GM15510 (cell line): ENCODE data around the gene GBP6.

Experiments
- POLR2A ChIP-seq: IDR thresholded peaks from 3 replicates; pipeline ENCODE4 v1.6.1; 2011; ENCODE audit warnings: borderline replicate concordance; ENCODE audit not compliant: insufficient read length; ENCODE audit errors: extremely low read depth

Gene GBP6

GRCh38 chr1:89363638-89364536 lies at the start of gene GBP6:
Gene GBP6 (plus strand): TSS chr1:89364059. CDS start chr1:89368552, 4,493 bp downstream.
- no peak for TF ChIP-seq POLR2A

DNA sequence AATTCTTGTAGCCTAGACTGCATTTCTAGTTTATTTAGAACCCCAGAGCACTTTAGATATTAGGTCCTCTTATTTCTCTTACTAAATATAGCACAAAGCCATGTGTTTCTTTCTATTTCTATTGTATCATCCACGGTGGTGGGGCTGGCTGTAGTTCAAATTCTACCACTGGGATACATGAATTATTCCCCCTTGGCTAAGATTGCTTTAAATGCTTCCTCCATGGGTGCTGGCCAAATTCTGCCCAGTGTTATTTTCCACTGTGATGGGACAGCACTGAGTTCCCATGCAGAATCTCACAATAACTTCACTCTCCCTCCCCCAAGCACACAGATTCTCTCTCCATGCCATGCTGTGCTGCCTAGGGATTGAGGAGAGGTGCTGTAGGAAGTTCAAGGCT lies 41.5 kb upstream of the GBP6 start:
- TF ChIP-seq POLR2A: no peak

- TF ChIP-seq POLR2A: no peak
Observed at GRCh38 chr1:89331890-89332289, 32.0 kb upstream of the GBP6 start.

DNA sequence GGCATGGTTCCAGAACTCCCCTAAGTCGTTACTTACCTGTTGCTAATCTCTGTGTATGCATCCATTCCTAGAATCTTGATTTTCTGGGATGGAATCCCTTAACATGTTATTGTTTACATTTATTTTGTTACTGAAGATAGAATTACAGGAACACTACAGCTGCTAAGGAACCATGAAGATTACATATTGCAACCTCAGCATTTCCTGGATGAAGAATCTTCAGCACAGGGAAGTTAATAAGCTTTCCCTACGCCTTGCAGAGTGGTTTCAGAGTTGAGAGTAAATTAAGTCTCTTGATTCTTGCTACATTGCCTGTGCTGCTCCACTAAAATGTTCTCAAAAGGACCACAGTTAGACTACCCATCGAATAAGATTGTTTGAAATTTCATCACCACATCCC lies 31.4 kb upstream of the GBP6 start:
- no peak for TF ChIP-seq POLR2A

DNA sequence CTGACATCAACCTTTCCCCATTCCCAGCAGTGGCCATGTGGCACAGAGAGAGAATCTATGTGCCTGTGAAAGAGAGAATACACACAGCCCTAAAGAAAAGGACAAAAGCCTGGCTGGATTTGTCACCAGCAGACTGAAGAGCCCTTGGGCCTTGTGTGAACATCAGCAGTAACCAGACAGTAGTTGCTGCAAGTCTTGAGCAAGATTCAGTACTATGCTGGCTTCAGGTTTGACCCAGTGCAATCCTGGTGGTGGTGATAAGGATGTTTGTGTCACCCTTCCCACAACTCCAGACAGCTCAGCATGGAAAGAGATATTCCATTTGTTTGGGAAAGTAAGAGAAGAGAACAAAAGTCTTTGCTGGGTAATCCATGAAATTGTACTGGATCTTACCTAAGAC lies 28.4 kb upstream of the GBP6 start:
- no peak for TF ChIP-seq POLR2A

- TF ChIP-seq POLR2A: no peak
Observed at GRCh38 chr1:89337903-89338302, 26.0 kb upstream of the GBP6 start.

- TF ChIP-seq POLR2A: no peak
Observed at GRCh38 chr1:89339039-89339438, 24.8 kb upstream of the GBP6 start.

GRCh38 chr1:89347296-89347695 lies 16.6 kb upstream of the GBP6 start:
- no peak for TF ChIP-seq POLR2A

DNA sequence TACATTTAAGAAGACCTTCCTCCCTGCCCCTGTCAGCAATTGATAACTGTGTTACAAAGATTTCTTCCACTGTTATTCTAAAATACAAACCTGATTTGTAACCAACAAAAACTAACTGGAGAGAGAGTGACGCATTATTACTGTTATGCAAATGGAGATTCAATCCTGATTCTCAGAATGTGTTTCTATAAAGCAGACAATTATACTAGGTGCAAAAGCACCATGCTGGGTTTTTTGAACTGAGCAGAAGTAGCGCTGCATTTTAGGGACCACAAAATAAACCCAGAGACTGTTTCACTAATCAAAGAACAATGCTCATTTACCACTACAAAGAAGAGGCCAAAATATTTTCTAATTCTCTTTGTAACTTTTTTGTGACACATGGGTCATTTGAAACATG lies 13.6 kb upstream of the GBP6 start:
- no peak for TF ChIP-seq POLR2A

- TF ChIP-seq POLR2A: no peak
Observed at GRCh38 chr1:89351597-89352311, 12.1 kb upstream of the GBP6 start.

- TF ChIP-seq POLR2A: no peak
Observed at GRCh38 chr1:89352421-89352820, 11.4 kb upstream of the GBP6 start.

DNA sequence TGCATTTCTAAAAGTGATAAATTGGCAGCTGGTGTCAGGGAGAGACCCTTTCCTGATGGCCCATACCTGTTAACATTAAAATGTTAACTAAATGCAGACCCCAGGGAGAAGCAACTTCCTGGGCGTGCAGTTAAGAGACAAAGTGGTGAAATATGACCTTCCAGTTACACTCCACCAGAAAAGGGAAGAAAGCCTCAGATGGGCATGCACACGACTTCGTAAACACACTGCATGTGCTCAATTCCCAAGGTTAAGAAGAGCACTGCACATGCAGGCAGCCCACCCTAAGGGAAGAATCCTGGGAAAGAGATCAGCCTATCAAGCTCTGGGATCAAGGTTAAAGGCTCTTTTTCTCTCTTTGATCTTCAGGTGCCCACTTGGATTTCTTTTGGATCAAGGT lies 9.7 kb upstream of the GBP6 start:
- no peak for TF ChIP-seq POLR2A

DNA sequence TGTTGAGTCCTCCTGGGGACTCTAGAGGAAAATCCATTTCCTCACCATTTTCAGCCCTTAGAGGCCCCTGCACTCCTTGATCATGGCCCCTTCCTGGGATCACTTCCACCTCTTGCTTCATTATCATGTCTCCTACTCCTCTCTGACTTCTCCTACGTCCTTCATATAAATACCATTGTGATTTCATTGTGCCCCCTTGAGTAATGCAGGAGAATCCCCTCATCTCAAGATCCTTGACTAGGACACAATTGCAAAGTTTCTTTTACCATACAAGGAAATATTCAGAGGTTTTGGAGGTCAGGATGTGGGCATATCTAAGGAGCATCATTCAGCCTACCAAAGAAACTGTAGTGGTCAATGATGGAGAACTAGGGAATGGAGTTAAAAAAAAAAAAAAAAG lies 8.8 kb upstream of the GBP6 start:
- TF ChIP-seq POLR2A: no peak

DNA sequence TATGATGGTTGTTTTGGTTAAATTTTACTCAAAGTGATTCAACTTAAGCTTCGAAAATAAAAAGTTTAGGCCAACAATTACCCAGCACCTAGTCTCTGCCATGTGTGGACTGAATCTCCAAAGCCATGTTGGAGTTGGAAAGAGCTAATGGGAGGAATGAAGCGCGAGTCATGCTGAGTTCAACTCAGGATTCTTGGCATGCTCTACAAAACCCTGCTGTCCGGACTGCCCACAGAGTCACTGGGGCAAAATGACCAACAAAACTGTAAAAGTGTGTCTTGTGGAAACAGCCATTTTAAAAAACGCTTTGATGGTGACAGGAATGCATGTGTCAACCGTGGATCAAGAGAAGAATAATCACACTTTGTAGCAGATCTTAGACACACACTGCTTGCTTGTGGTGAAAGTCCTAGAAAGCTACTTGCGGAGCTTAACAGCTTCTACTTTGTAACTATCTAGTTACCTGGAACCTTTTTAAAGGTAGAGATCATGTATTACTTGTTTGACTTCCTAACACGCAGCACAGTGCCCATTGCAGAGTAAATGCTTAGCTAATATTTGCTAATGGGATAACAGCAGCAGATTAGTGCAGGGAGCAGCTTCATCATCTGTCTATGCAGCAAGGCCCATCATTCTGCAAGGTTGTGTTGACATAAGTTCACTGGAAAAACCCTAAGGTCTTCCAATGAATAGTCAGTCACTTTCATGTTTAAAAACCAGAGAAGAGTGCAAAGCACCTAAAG lies 7.0 kb upstream of the GBP6 start:
- no peak for TF ChIP-seq POLR2A

- TF ChIP-seq POLR2A: no peak
Observed at GRCh38 chr1:89358287-89358893, 5.5 kb upstream of the GBP6 start.
